Right lobe of liver (tissue), 6 donors: ENCODE data around the gene SGCD. TPM values are rescaled to one million over a fixed set of nuclear protein-coding genes. Genes with fewer than 3 reads are reported as not detected.

ENCODE experiments used
- ATAC-seq, 4 donors: fragments of 200-7000 bp; cut with Tn5 transposase; one replicate each; pipeline ENCODE4 v1.9.1; 2020; ENCODE audit warnings: mild to moderate bottlenecking in 4 of 4, moderate library complexity in 4 of 4
- DNase-seq, 3 donors: peaks; one replicate each; pipeline ENCODE4 v3.0.0-alpha.2; 2020
- H3K27ac ChIP-seq, 3 donors: fragments of 200-600 bp; one replicate each; pipeline ENCODE4 v1.8.0; 2022
- H3K27me3 ChIP-seq, 2 donors: fragments of 200-600 bp; one replicate each; pipeline ENCODE4 v1.8.0; 2022
- H3K36me3 ChIP-seq, 4 donors: fragments of 200-600 bp; sonication (generic) in 1 of 4; one replicate each; pipeline versions ENCODE4 v1.5.1 to v1.8.0; 2017 to 2022; ENCODE audit warnings: control low read depth in 1 of 4
- H3K4me1 ChIP-seq, 4 donors: fragments of 200-600 bp; sonication (generic) in 1 of 4; one replicate each; pipeline versions ENCODE4 v1.5.1 to v1.8.0; 2017 to 2022; ENCODE audit warnings: control low read depth in 1 of 4
- H3K4me3 ChIP-seq, 3 donors: fragments of 200-600 bp; one replicate each; pipeline ENCODE4 v1.8.0; 2022
- H3K9me3 ChIP-seq, 4 donors: fragments of 200-600 bp; sonication (generic) in 1 of 4; one replicate each; pipeline versions ENCODE4 v1.5.1 to v1.8.0; 2017 to 2022; ENCODE audit warnings: control low read depth in 1 of 4
- CTCF ChIP-seq, 4 donors: fragments of 200-600 bp in 3 of 4; fragments of 450-650 bp in 1 of 4; IDR thresholded peaks; one replicate each; pipeline versions ENCODE4 v1.5.1 to v1.8.0; 2016 to 2022; ENCODE audit warnings: antibody characterized with exemption in 4 of 4, mild to moderate bottlenecking in 2 of 4
- POLR2A ChIP-seq: fragments of 450-650 bp; IDR thresholded peaks from one replicate; pipeline ENCODE4 v1.6.1; 2017; ENCODE audit warnings: antibody characterized with exemption, mild to moderate bottlenecking
- WGBS: methylation state at CpG from one replicate; pipeline ENCODE4 v1.1.6; 2018; ENCODE audit warnings: low coverage, low lambda C conversion rate; ENCODE audit not compliant: insufficient coverage; ENCODE audit errors: missing lambda C conversion rate; 5-methylcytosine and 5-hydroxymethylcytosine counted together
- intact Hi-C, 2 donors: fragments of 100-400 bp; cut with DNase I; formaldehyde crosslinking; loops; one replicate each; pipeline versions ENCODE4 v1.11.2 to v1.14.1; 2022
- total RNA-seq, 6 experiments: library from RNA; depleted of rRNA in 2 of 6; stranded (reverse); fragments of >200 nt in 2 of 6; fragmentation: NEBNext Ultra II Directional in 3 of 6; extraction: Animal tissue kit (Norgen Biotek cat#: 25700) in 3 of 6; gene quantifications; one replicate each; pipeline versions ENCODE4 v1.1.0 to v1.2.4, GENCODE V29; 2016 to 2023
- donor health status: DM: no; HTN: yes; CAD: no.
- donor health status: DM: no; HTN: no; CAD: no.
- donor health status: DM: no; HTN: no; CAD: no.
- donor health status: DM: no; HTN: yes; CAD: no.
- donor health status: DM: no; HTN: yes; CAD: no.

Gene SGCD
- total RNA-seq, 6 experiments from 2014 or later, result 0.31 to 3.1 (median 0.95) TPM

DNA sequence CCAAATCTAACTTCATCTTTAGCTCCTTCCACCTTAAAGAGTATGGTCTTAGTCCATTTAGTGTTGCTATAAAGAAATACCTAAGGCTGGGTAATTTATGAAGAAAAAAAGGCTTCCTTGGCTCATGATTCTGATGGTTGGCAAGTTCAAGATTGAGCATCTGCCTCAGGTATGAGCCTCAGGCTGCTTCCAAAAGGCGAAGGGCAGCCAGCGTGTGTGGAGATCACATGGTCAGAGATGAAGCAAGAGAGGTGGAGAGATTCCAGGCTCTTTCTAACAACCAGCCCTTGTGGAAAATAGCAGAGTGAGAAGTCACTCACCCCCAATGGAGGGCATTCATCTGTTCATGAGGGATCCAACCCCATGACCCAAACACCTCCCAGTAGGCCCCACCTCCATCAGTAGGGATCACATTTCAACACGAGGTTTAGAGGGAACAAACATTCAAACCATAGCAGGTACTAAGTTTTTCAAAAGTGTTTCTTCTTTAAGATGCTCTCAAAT, 225.9 kb downstream of the SGCD start:
- WGBS, result 35% methylated on average over 3 of the region's 3 CpGs

DNA sequence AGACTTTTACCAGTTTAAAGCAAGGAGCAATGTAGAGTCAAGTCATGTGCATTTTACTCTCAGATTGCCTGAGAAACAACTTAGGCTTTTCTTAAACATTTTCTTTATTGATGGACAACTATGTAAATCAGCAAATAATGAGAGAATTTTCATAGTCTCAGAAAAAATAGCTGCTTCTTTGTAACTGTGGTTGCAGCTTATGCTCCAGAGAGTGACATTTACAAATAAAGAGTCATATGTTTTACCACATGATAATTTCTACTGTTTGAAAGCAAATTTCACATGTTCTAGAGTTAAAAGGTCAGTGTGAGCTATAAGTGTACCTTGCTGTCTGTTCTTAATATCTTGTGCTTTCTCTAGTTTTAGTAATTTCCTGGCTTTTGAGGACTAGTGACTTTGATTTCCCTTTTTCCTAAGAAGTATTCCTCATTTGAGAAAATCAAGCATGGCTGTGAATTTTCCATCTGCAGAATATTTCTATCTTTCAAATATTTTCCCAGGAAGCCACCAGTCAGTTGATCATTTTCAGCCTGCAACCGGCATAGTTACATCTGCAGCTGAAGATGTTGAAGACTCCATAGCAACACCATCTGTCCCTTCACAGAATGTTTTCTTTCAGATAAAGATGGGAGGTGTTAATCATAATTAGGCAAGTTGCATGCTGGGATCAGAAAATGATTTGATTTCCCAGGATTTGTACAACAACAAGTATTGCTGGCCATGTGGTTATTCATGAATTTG, 229.9 kb downstream of the SGCD start:
- no peak for TF ChIP-seq POLR2A
- TF ChIP-seq CTCF (IDR thresholded peaks at IDR 0.05), result no peak
- no peaks in the 10 kb centered on the region for H3K27me3 ChIP-seq
- 63% methylated on average over 1 of the region's 1 CpG for WGBS
- H3K27ac ChIP-seq, result no peak overlapping the region
- intact Hi-C loops, result no loop called here
- H3K4me1 ChIP-seq, result no peaks in the 10 kb centered on the region
- no peaks in the 10 kb centered on the region for H3K9me3 ChIP-seq
- DNase-seq (no peak), ATAC-seq (no peak)
- H3K36me3 ChIP-seq, result no peaks in the 10 kb centered on the region
- H3K4me3 ChIP-seq, result no peak overlapping the region

More for the DNA sequence above, 225.9 kb downstream of the SGCD start:
- no peak overlapping the region for H3K27ac ChIP-seq
- no peaks in the 10 kb centered on the region for H3K4me1 ChIP-seq
- intact Hi-C loops, result no loop called here
- no peaks in the 10 kb centered on the region for H3K9me3 ChIP-seq
- H3K36me3 ChIP-seq, result no peaks in the 10 kb centered on the region
- no peak for DNase-seq
- no peak for ATAC-seq
- no peak overlapping the region for H3K4me3 ChIP-seq
- TF ChIP-seq CTCF (IDR thresholded peaks at IDR 0.05), result no peak
- TF ChIP-seq POLR2A, result no peak
- H3K27me3 ChIP-seq, result no peaks in the 10 kb centered on the region

DNA sequence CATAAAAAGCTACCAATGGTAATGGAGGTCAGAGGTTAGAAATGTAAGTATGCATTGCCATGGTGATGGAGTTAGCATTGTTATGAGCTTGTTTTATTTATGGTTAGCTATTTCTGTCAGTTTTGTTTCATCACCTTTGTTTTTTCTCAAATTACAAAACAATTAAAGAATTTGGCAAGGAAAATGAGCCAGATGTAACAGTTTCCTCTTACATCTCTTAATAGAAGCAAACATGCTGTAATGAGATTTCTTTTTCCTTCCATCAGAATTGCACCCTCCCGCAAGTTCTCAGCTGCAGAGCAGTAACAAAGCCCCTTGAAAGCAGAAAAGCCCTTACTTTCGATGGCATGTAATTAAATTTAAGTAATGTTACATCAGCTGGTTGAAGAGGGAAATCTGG, 233.0 kb downstream of the SGCD start:
- WGBS, result 56% methylated on average over 2 of the region's 2 CpGs
- no peak for TF ChIP-seq CTCF (IDR thresholded peaks at IDR 0.05)
- TF ChIP-seq POLR2A, result no peak

GRCh38 chr5:156561651-156562050, 234.7 kb downstream of the SGCD start:
- no peaks in the 10 kb centered on the region for H3K9me3 ChIP-seq
- ATAC-seq (no peak), DNase-seq (no peak)
- 70% methylated on average over 1 of the region's 1 CpG for WGBS
- no peak overlapping the region for H3K27ac ChIP-seq
- no peaks in the 10 kb centered on the region for H3K36me3 ChIP-seq
- H3K4me1 ChIP-seq, result no peaks in the 10 kb centered on the region
- TF ChIP-seq CTCF (IDR thresholded peaks at IDR 0.05) (no peak), POLR2A (no peak)
- intact Hi-C loops, result no loop called here
- H3K27me3 ChIP-seq, result no peaks in the 10 kb centered on the region
- no peak overlapping the region for H3K4me3 ChIP-seq

More for the DNA sequence above, 233.0 kb downstream of the SGCD start:
- Histone ChIP-seq H3K27ac (no peak overlapping the region), H3K36me3 (no peaks in the 10 kb centered on the region), H3K27me3 (no peaks in the 10 kb centered on the region), H3K4me1 (no peaks in the 10 kb centered on the region), H3K4me3 (no peak overlapping the region), H3K9me3 (no peaks in the 10 kb centered on the region)
- no peak for ATAC-seq
- no peak for DNase-seq
- intact Hi-C loops, result no loop called here
